MM.1S (cell line): ENCODE data around the gene OR4F15.
"Not testable (repeated sequence)": the region's sequence is repeated elsewhere in the genome, so short reads cannot be mapped to it uniquely, and the experiment has no call there.

Experiments
- CTCF ChIP-seq: fragments of 300-600 bp; sonication (generic); IDR thresholded peaks from 2 replicates; pipeline ENCODE4 v1.5.1; 2016; ENCODE audit warnings: antibody characterized with exemption, low read length, mixed read lengths
- EZH2 ChIP-seq: fragments of 300-600 bp; sonication (generic); optimal IDR thresholded peaks from 2 replicates; pipeline ENCODE3; 2017; ENCODE audit warnings: low read depth, mild to moderate bottlenecking, antibody characterized with exemption, low read length, mixed read lengths
- EZH2phosphoT487 ChIP-seq: fragments of 300-600 bp; sonication (generic); IDR thresholded peaks from 2 replicates; pipeline ENCODE4 v1.6.1; 2018; ENCODE audit warnings: antibody characterized with exemption, low read length

DNA sequence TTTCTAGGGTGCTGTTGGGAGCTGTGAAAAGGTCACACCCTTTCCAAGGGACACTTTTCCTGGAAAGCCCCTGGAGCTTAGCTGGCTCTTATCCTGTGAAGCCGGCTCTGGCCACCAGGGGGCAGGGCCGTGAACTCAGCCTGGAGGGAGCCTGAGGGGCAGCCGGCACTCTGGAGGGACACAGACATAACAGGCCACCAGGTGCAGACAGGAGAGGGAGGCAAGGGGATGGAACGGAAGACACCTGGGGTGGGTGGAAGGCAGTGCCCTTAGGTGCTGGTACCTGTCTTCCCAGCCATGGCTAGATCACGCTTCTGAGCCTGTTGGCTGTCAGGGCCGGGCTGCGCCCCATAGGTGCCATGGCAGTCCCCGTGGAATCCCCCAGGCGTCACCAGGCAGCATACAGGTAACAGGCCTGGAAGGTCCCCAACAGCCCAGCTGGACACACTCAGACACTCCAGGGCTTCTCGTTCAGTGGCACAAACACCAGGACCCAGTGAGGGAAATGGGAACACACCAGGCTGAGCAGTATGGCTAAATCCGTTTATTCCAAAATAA lies 44.8 kb upstream of the OR4F15 start:
- not testable (repeated sequence) for TF ChIP-seq CTCF, EZH2phosphoT487, EZH2
